WTC11 (cell line): ENCODE measurements around the gene OGT. TPM values are rescaled to one million over a fixed set of nuclear protein-coding genes. Genes with fewer than 3 reads are reported as not detected.

ENCODE experiments used
- ATAC-seq: fragments of 200-7000 bp; cut with Tn5 transposase; 2 replicates; pipeline ENCODE4 v1.10.0; 2021; ENCODE audit warnings: mild to moderate bottlenecking, moderate library complexity
- CTCF ChIA-PET: fragments of 300-600 bp; sonication (Branson Sonifier 250); formaldehyde crosslinking; loops from one replicate; lab custom pipeline; 2021; ENCODE audit warnings: antibody characterized with exemption; lab: Charles Lee
- POLR2A ChIA-PET: fragments of 350-600 bp; sonication (Branson Sonifier 250); formaldehyde crosslinking; loops from one replicate; lab custom pipeline; 2021; ENCODE audit warnings: antibody characterized with exemption; lab: Charles Lee
- DNase-seq: peaks from one replicate; pipeline ENCODE4 v3.0.0; 2021; ENCODE audit warnings: low spot score
- H3K27ac Mint-ChIP-seq: 2 replicates; pipeline ENCODE4 v1.8.0; 2021; ENCODE audit warnings: mixed read lengths
- H3K27me3 Mint-ChIP-seq: 2 replicates; pipeline ENCODE4 v1.8.0; 2021; ENCODE audit warnings: low read depth, mild to moderate bottlenecking, moderate library complexity, mixed read lengths
- H3K36me3 Mint-ChIP-seq: 2 replicates; pipeline ENCODE4 v1.8.0; 2021; ENCODE audit warnings: mixed read lengths
- H3K4me1 Mint-ChIP-seq: 2 replicates; pipeline ENCODE4 v1.8.0; 2022; ENCODE audit warnings: mixed read lengths
- H3K4me3 Mint-ChIP-seq: 2 replicates; pipeline ENCODE4 v1.8.0; 2021; ENCODE audit warnings: mild to moderate bottlenecking, moderate library complexity, mixed read lengths
- H3K9me3 Mint-ChIP-seq: 2 replicates; pipeline ENCODE4 v1.8.0; 2021; ENCODE audit warnings: mixed read lengths
- AFF4 ChIP-seq: sonication (generic); formaldehyde crosslinking; IDR thresholded peaks from 2 replicates; pipeline ENCODE4 v1.8.1; 2023; ENCODE audit warnings: mild to moderate bottlenecking, missing genetic modification reagents, borderline replicate concordance
- ATF2 ChIP-seq: sonication (generic); formaldehyde crosslinking; IDR thresholded peaks from 2 replicates; pipeline ENCODE4 v1.8.1; 2022; ENCODE audit warnings: low read depth, missing genetic modification reagents, borderline replicate concordance
- CBFB ChIP-seq: sonication (generic); formaldehyde crosslinking; IDR thresholded peaks from 2 replicates; pipeline ENCODE4 v1.8.1; 2022; ENCODE audit warnings: mild to moderate bottlenecking, low read depth, missing genetic modification reagents
- CTCF ChIP-seq: fragments of 200-600 bp; IDR thresholded peaks from 2 replicates; pipeline ENCODE4 v1.8.0; 2022; ENCODE audit warnings: antibody characterized with exemption
- ETV6 ChIP-seq: sonication (generic); formaldehyde crosslinking; IDR thresholded peaks from 2 replicates; pipeline ENCODE4 v1.8.1; 2022; ENCODE audit warnings: mild to moderate bottlenecking, missing genetic modification reagents
- FOXJ3 ChIP-seq: sonication (generic); formaldehyde crosslinking; IDR thresholded peaks from 2 replicates; pipeline ENCODE4 v1.9.0; 2021; ENCODE audit warnings: missing genetic modification reagents, mild to moderate bottlenecking, borderline replicate concordance
- FOXP1 ChIP-seq: sonication (generic); formaldehyde crosslinking; IDR thresholded peaks from 2 replicates; pipeline ENCODE4 v1.8.0; 2022; ENCODE audit warnings: missing genetic modification reagents, mild to moderate bottlenecking, moderate library complexity, borderline replicate concordance
- FOXP4 ChIP-seq: sonication (generic); formaldehyde crosslinking; IDR thresholded peaks from 2 replicates; pipeline ENCODE4 v1.8.0; 2022; ENCODE audit warnings: mild to moderate bottlenecking, missing genetic modification reagents
- GTF2I ChIP-seq: fragments of 250-450 bp; sonication (Bioruptor Pico); conservative IDR thresholded peaks from 2 replicates; pipeline ENCODE4 v1.4.0; 2021; ENCODE audit warnings: mild to moderate bottlenecking
- IRF2 ChIP-seq: sonication (generic); formaldehyde crosslinking; IDR thresholded peaks from 2 replicates; pipeline ENCODE4 v1.8.0; 2022; ENCODE audit warnings: low read depth, missing genetic modification reagents, borderline replicate concordance
- JAZF1 ChIP-seq: fragments of 250-450 bp; sonication (Bioruptor Pico); IDR thresholded peaks from 2 replicates; pipeline ENCODE4 v1.9.0; 2021; ENCODE audit warnings: moderate library complexity, mild to moderate bottlenecking, inconsistent platforms
- MLX ChIP-seq: sonication (generic); formaldehyde crosslinking; IDR thresholded peaks from 2 replicates; pipeline ENCODE4 v1.8.1; 2023; ENCODE audit warnings: mild to moderate bottlenecking, missing genetic modification reagents, moderate library complexity
- NR3C1 ChIP-seq: sonication (generic); formaldehyde crosslinking; conservative IDR thresholded peaks from 2 replicates; pipeline ENCODE4 v1.8.1; 2023; ENCODE audit warnings: low read depth, mild to moderate bottlenecking, missing genetic modification reagents
- PREB ChIP-seq: sonication (generic); formaldehyde crosslinking; IDR thresholded peaks from 2 replicates; pipeline ENCODE4 v1.8.1; 2022; ENCODE audit warnings: mild to moderate bottlenecking, missing genetic modification reagents, moderate library complexity, borderline replicate concordance
- SOX15 ChIP-seq: fragments of 250-450 bp; sonication (Bioruptor Pico); IDR thresholded peaks from 2 replicates; pipeline ENCODE4 v1.9.0; 2021; ENCODE audit warnings: mild to moderate bottlenecking
- TEAD1 ChIP-seq: sonication (generic); formaldehyde crosslinking; IDR thresholded peaks from 2 replicates; pipeline ENCODE4 v1.8.0; 2022; ENCODE audit warnings: mild to moderate bottlenecking, missing genetic modification reagents
- ZNF219 ChIP-seq: sonication (generic); formaldehyde crosslinking; IDR thresholded peaks from 2 replicates; pipeline ENCODE4 v1.8.0; 2023; ENCODE audit warnings: missing genetic modification reagents, mild to moderate bottlenecking, borderline replicate concordance
- ZNF232 ChIP-seq: sonication (generic); formaldehyde crosslinking; IDR thresholded peaks from 2 replicates; pipeline ENCODE4 v1.8.0; 2022; ENCODE audit warnings: mild to moderate bottlenecking, missing genetic modification reagents
- ZNF317 ChIP-seq: sonication (generic); formaldehyde crosslinking; IDR thresholded peaks from 2 replicates; pipeline ENCODE4 v1.8.1; 2023; ENCODE audit warnings: low read depth, mild to moderate bottlenecking, moderate library complexity, missing genetic modification reagents, borderline replicate concordance
- ZNF423 ChIP-seq: fragments of 250-450 bp; sonication (Bioruptor Pico); IDR thresholded peaks from 2 replicates; pipeline ENCODE4 v2.1.2; 2022; ENCODE audit warnings: mild to moderate bottlenecking, moderate library complexity
- ZNF512 ChIP-seq: sonication (generic); formaldehyde crosslinking; IDR thresholded peaks from 2 replicates; pipeline ENCODE4 v1.8.1; 2022; ENCODE audit warnings: missing genetic modification reagents, borderline replicate concordance
- ZNF671 ChIP-seq: fragments of 250-450 bp; sonication (Bioruptor Pico); IDR thresholded peaks from 2 replicates; pipeline ENCODE4 v1.8.0; 2021; ENCODE audit warnings: mild to moderate bottlenecking
- total RNA-seq: library from RNA; stranded (reverse); gene quantifications from 3 replicates; pipeline ENCODE4 v1.2.3, GENCODE V29; 2021

The OGT gene
- total RNA-seq, 1 experiment from 2014 or later: 126 TPM

- TF ChIP-seq FOXP4 (CRISPR knock-in tag): no peak
- TF ChIP-seq ZNF317 (CRISPR knock-in tag): no peak
- no peak for TF ChIP-seq NR3C1
- TF ChIP-seq AFF4 (CRISPR knock-in tag): no peak
- no peak for TF ChIP-seq IRF2 (CRISPR knock-in tag)
- TF ChIP-seq CTCF: no peak
These were observed 8.5 kb downstream of the OGT start (continued) for GRCh38 chrX:71541210-71542022.

- H3K36me3 Mint-ChIP-seq: peaks cover 32% of the 10 kb centered on the region
- H3K4me1 Mint-ChIP-seq: peaks cover 40% of the 10 kb centered on the region
- ATAC-seq (no peak), DNase-seq (no peak)
- H3K27me3 Mint-ChIP-seq: no peaks in the 10 kb centered on the region
- H3K9me3 Mint-ChIP-seq: no peaks in the 10 kb centered on the region
- no peak for TF ChIP-seq ZNF671 (CRISPR knock-in tag)
- TF ChIP-seq ZNF232 (CRISPR knock-in tag): no peak
- TF ChIP-seq GTF2I: no peak
- TF ChIP-seq MLX: no peak
- no peak for TF ChIP-seq FOXJ3 (CRISPR knock-in tag)
- no peak for TF ChIP-seq TEAD1 (CRISPR knock-in tag)
- TF ChIP-seq ATF2 (CRISPR knock-in tag): no peak
- TF ChIP-seq ZNF512 (CRISPR knock-in tag): no peak
- no peak for TF ChIP-seq ZNF219 (CRISPR knock-in tag)
- no peak for TF ChIP-seq SOX15 (CRISPR knock-in tag)
- no peak for TF ChIP-seq FOXP1 (CRISPR knock-in tag)
- TF ChIP-seq CBFB (CRISPR knock-in tag): no peak
- TF ChIP-seq IRF2 (CRISPR knock-in tag): no peak
- TF ChIP-seq ZNF423 (CRISPR knock-in tag): no peak
- no peak for TF ChIP-seq ETV6 (CRISPR knock-in tag)
- no peak for TF ChIP-seq JAZF1
- no peak for TF ChIP-seq PREB
- POLR2A ChIA-PET: no interaction called here
- H3K27ac Mint-ChIP-seq: no peak overlapping the region
- H3K4me3 Mint-ChIP-seq: no peak overlapping the region
- CTCF ChIA-PET: no interaction called here
These were observed 9.5 kb downstream of the OGT start for GRCh38 chrX:71542411-71542810.
